GM12892 (cell line): ENCODE measurements around the gene EYS.

Experiments used
- POLR2A ChIP-seq: IDR thresholded peaks from 2 replicates; pipeline ENCODE4 v1.6.1; 2011; ENCODE audit warnings: low read depth, low read length, control low read depth
- POLR2AphosphoS5 ChIP-seq: IDR thresholded peaks from 2 replicates; pipeline ENCODE4 v1.6.1; 2011; ENCODE audit warnings: low read depth, low read length, control low read depth
- TAF1 ChIP-seq: IDR thresholded peaks from 2 replicates; pipeline ENCODE4 v1.6.1; 2011; ENCODE audit warnings: low read depth, mild to moderate bottlenecking, control low read depth, low read length, borderline replicate concordance

DNA sequence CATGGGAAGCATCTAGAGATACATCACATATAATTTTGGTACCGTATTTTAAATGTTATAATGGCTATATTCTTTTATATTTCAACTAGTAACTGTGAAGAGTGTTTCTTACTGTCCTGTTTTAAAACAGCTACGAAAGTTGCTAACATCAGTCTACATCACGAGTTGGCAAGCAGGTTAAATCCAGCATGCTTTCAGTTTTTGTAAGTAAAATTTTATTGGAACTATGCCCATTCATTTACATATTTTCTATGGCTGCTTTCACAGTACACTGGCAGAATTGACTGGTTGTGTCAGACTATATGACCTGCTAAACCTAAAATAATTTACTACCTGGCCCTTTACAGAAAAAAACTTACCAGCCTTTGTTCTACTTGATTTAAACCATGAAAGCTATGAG lies 1593.3 kb downstream of the EYS start:
- TF ChIP-seq POLR2A = no peak
- TF ChIP-seq POLR2AphosphoS5 = no peak
- TF ChIP-seq TAF1 = no peak
